HG03039 (cell line): ENCODE results near the gene SCAMP2.
A peak's percentile ranks its signal among the peaks of the same experiment; 100 is the strongest.
"Not testable (repeated sequence)": the region's sequence is repeated elsewhere in the genome, so short reads cannot be mapped to it uniquely, and the experiment has no call there.

ENCODE experiments used
- ATAC-seq: cut with Tn5 transposase; IDR thresholded peaks from one replicate; pipeline ENCODE4 v1.9.1; 2021; ENCODE audit warnings: mild to moderate bottlenecking, moderate library complexity; ENCODE audit not compliant: unreplicated experiment

SCAMP2 gene, protein sequence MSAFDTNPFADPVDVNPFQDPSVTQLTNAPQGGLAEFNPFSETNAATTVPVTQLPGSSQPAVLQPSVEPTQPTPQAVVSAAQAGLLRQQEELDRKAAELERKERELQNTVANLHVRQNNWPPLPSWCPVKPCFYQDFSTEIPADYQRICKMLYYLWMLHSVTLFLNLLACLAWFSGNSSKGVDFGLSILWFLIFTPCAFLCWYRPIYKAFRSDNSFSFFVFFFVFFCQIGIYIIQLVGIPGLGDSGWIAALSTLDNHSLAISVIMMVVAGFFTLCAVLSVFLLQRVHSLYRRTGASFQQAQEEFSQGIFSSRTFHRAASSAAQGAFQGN

GRCh38 chr15:74873036-74873755, at the start of gene SCAMP2:
Gene SCAMP2, minus strand, starts transcription at chr15:74873365. Its CDS starts 110 bp downstream, at chr15:74873255.
- ATAC-seq = peak; percentile 72

GRCh38 chr15:74920456-74920855, 47.3 kb upstream of the SCAMP2 start:
- no peak for ATAC-seq

GRCh38 chr15:74917676-74918075, 44.5 kb upstream of the SCAMP2 start:
- no peak for ATAC-seq

DNA sequence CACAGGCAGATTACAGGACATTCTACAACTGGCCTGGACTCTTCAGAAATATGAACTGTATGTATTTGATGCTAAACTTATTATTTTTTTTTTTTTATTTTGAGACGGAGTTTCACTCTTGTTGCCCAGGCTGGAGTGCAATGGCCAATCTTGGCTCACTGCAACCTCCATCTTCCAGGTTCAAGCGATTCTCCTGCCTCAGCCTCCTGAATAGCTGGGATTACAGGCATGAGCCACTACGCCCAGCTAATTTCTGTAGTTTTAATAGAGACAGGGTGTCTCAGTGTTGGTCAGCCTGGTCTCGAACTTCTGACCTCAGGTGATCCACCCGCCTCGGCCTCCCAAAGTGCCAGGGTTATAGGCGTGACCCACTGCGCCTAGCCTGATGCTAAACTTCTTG, 40.6 kb upstream of the SCAMP2 start:
- not testable (repeated sequence) for ATAC-seq

GRCh38 chr15:74913041-74913440, 39.9 kb upstream of the SCAMP2 start:
- ATAC-seq = no peak

- no peak for ATAC-seq
Measured at GRCh38 chr15:74908635-74909034, 35.5 kb upstream of the SCAMP2 start.

DNA sequence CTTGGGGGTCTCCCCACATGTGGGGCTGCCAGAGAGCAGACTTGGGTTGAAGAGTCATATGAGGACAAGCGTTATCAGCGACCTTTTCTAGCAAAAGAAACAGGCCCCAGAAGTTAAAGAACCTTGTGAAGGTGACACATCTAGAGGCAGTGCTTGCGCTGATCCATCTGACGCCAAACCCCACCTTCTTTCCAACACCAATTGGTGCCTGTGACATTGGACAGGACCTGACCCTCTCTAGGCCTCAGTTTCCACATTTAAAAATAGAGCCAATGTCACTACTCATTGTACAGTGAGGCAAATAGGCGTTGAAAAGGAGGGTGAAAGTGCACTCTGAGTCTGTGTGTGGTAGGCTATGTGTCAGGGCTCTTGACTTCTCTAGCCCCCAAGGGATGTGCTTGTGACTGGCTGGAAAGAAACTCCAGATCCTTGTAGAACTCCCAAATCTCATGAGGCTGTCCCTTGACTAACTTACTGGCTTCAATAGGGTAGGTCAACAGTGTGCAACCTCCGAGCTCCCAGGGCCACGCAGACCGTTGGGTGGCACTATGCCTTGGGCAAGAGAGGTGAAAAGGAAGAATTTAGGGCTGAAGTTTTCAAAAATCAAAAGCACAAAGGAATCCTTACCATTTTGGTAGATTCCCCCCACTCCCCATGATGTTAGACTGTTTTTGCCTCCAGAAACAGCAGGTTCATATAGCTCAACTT, 34.2 kb upstream of the SCAMP2 start:
- ATAC-seq = no peak

DNA sequence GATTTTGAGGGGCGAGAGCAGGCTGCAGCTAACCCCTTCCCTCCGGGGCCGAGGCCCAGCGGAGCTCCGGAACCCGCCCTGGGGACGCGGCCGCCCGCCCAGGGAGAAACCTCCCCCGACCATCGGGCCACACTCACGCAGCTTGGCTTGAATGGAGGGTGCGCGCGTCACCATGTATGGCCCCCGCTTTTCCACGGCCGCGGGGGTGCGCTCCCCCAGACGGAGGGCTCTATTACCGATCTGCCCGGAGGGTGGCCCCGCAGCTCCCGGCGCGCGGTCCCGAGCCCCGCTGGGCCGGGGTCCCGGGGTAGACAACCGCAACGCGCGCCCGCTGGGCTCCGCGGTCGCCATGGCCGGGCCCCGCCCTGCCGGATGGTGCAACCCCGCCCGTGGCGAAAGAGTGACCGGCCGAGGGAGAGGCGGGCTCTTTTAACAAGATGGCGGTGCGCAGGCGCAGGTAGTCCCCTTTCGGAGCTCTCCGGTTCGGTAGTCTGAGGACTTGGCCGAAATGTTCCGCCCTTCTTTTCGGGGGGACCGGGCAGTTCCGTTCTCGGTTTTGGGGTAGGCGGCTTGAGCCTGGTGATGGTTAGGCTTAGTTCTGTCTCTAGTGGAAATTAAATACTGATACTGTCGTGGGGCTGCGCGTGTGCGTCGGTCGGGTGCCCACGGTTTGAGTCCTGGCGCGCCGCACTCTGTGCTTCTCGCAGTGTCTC, 33.4 kb upstream of the SCAMP2 start, which contains the start of gene FAM219B:
Gene FAM219B (minus strand): TSS at position 402 of the 713 bp plus-strand sequence. CDS start 51 bp downstream, at position 351.
- ATAC-seq = peak; percentile 77

GRCh38 chr15:74906067-74906449, 32.9 kb upstream of the SCAMP2 start:
- ATAC-seq = peak; percentile 2

GRCh38 chr15:74904190-74904805, 31.1 kb upstream of the SCAMP2 start:
- ATAC-seq = no peak

DNA sequence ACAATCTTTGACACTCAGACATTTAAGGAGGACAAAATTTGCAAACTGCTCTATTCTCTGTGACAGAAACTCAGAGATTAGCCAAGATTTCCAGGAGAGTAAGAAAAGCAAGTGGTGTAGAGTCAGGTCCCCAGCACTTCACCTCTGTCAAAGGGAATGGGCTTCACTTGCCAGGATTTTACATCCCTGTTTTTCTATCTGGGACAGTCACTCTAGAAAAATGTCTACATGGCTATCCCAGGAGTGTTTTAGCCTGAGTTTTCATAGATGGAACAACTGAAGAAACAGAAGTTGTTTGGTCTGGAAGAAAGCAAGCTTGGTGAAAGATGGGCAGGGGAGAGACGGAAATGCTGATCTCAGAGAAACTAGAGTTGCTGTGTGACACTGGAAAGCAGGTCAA, 30.5 kb upstream of the SCAMP2 start:
- no peak for ATAC-seq

DNA sequence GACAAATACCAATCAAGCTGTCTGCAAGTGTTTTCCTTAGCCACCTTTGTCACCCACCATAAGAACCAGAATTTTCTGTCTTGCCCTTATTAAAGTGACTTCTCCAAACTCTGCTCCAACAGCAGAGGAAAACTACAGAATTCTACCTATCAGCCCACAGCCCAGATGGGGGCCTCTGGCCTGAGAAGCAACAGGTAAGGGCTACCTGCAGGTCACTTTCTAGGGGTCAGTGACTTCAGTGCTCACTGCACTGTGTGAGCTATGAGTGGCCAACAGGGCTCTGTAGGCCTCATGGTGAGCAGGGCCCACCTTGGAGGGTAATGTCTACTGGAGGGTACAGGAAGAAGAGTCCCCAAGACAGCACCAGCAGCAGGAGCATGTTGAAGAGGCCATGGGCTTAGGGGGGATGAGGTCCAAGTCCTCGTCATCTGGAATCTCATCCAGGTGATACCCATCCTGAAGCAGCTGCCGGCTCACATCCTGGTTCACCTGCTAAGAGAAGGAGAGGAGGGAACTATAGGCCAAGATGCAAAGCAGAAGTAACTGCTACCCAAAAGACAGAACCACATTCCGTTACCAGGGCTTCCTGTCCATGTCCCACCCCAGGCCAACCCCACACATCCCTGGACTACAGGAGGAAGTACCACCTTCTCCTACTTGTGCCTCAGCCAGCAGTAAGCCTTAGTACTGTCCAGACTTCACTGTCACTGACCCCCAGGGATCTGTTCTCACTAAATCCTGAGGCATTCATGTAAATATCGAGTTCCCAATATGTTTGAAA, 29.3 kb upstream of the SCAMP2 start:
- no peak for ATAC-seq

GRCh38 chr15:74901612-74902063, 28.5 kb upstream of the SCAMP2 start:
- no peak for ATAC-seq

DNA sequence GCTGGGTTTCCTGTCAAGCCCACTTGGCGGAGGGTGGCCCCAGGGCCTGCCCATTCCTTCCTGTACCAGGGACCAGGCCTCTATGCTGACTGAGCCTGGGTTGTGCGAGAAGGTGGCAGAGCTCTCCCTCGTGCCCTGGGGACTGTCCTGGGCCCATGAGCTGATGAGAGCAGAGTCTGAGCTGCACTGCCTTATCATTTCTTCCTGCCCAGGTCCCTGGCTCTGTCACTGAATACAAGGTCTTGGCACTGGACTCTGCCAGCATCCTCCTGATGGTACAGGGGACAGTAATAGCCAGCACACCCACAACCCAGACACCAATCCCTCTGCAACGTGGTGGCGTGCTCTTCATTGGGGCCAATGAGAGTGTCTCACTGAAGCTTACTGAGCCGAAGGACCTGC, 24.1 kb upstream of the SCAMP2 start:
- ATAC-seq = no peak

GRCh38 chr15:74896316-74896715, 23.2 kb upstream of the SCAMP2 start:
- ATAC-seq = no peak

DNA sequence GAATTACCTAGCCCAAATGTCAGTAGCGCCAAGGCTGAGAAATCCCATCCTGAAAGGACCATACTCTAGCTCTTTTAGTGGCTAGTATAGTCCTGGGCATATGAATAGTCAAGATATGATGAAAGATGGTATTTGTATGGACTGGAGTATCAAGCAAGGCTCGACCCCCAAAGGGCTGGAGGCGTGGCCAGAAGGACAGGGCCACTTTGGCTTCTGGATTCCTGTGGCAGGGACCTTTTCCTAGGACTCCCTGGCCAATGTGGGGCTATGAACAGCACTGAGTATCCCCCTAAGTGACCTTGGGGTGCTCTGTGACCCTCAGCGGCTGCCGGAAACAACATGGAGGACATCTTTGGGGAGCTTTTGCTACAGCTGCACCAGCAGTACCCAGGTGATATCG, 22.7 kb upstream of the SCAMP2 start:
- no peak for ATAC-seq

DNA sequence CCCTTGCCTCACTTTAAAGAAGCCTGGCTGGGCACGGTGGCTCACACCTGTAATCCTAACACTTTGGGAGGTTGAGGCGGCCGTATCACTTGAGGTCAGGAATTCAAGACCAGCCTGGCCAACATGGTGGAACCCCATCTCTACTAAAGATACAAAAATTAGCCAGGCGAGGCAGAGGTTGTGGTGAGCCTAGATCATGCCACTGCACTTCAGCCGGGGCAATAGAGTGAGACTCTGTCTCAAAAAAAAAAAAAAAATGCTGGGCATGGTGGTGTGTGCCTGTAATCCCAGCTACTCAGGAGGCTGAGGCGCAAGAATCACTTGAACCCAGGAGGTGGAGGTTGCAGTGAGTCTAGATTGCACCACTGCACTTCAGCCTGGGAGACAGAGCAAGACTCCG, 21.2 kb upstream of the SCAMP2 start:
- not testable (repeated sequence) for ATAC-seq

- ATAC-seq = no peak
Measured at GRCh38 chr15:74893627-74894026, 20.5 kb upstream of the SCAMP2 start.

DNA sequence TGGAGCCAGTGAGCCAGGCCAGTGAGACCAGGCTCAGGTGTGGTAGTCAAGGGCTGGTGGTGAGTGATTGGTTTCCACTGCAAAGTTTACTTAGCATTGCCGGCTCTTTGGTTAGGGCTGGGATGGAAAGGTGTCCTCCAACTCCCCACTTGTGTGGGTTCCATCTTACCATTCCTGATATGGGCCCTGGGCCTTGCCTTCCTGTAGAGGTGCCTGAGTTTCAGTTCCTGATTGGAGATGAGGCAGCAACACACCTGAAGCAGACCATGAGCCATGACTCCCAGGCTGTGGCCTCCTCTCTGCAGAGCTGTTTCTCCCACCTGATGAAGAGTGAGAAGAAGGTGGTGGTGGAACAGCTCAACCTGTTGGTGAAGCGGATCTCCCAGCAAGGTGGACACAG, 19.8 kb upstream of the SCAMP2 start:
- ATAC-seq = no peak

- no peak for ATAC-seq
Measured at GRCh38 chr15:74892313-74892712, 19.1 kb upstream of the SCAMP2 start.
